MCF 10A (cell line): ENCODE data around the gene OR2F1. TPM values are rescaled to one million over a fixed set of nuclear protein-coding genes. Genes with fewer than 3 reads are reported as not detected.

Experiments used
- BruUV-seq: library from RNA; stranded (reverse); fragments of 400-500 nt; replicated peaks from 2 replicates; lab custom pipeline; 2021; lab: Mats Ljungman, UMichigan
- CTCF ChIA-PET: fragments of 300-600 bp; sonication (Branson Sonifier 250); formaldehyde crosslinking; extraction: SDS; loops from one replicate; lab custom pipeline; 2021; ENCODE audit warnings: antibody characterized with exemption, inconsistent platforms; lab: Yijun Ruan, JAX
- POLR2A ChIA-PET: fragments of 300-600, 350-650 bp; sonication (Branson Sonifier 250); formaldehyde crosslinking; extraction: SDS; loops from one replicate; lab custom pipeline; 2020; ENCODE audit warnings: antibody characterized with exemption, inconsistent platforms; lab: Yijun Ruan, JAX
- DNase-seq: peaks from one replicate; pipeline ENCODE4 v3.0.0-alpha.2; 2018; ENCODE audit not compliant: unreplicated experiment
- H3K27ac Mint-ChIP-seq: one replicate; pipeline ENCODE4 v1.8.0; 2022; ENCODE audit warnings: mild to moderate bottlenecking, low read depth, mixed read lengths; ENCODE audit not compliant: unreplicated experiment
- H3K27me3 Mint-ChIP-seq: one replicate; pipeline ENCODE4 v1.8.0; 2022; ENCODE audit warnings: mixed read lengths; ENCODE audit not compliant: insufficient read depth, unreplicated experiment
- H3K36me3 Mint-ChIP-seq: one replicate; pipeline ENCODE4 v1.8.0; 2022; ENCODE audit warnings: mild to moderate bottlenecking, moderate library complexity, mixed read lengths; ENCODE audit not compliant: insufficient read depth, unreplicated experiment
- H3K4me1 Mint-ChIP-seq: one replicate; pipeline ENCODE4 v1.8.0; 2022; ENCODE audit warnings: mixed read lengths; ENCODE audit not compliant: insufficient read depth, unreplicated experiment
- H3K4me3 Mint-ChIP-seq: one replicate; pipeline ENCODE4 v1.8.0; 2022; ENCODE audit warnings: mild to moderate bottlenecking, moderate library complexity, mixed read lengths; ENCODE audit not compliant: unreplicated experiment
- H3K9me3 Mint-ChIP-seq: one replicate; pipeline ENCODE4 v1.8.0; 2022; ENCODE audit warnings: mixed read lengths; ENCODE audit not compliant: unreplicated experiment
- CTCF ChIP-seq: fragments of 200-600 bp; IDR thresholded peaks from one replicate; pipeline ENCODE4 v1.8.0; 2022; ENCODE audit warnings: antibody characterized with exemption, mild to moderate bottlenecking; ENCODE audit not compliant: unreplicated experiment
- intact Hi-C: fragments of 100-400 bp; cut with micrococcal nuclease; formaldehyde crosslinking; loops from 2 replicates; pipeline ENCODE4 v1.14.1; 2022
- total RNA-seq: library from RNA; stranded (reverse); gene quantifications from 2 replicates; pipeline ENCODE4 v1.2.3, GENCODE V29; 2022

The OR2F1 gene
- total RNA-seq, 1 experiment from 2014 or later = not detected

- CTCF ChIA-PET = no interaction called here
These were observed 19.8 kb downstream of the OR2F1 start for GRCh38 chr7:143974459-143974858.

GRCh38 chr7:143975617-143976016 is 21.0 kb downstream of the OR2F1 start:
- H3K4me3 Mint-ChIP-seq = no peak overlapping the region
- H3K36me3 Mint-ChIP-seq = no peaks in the 10 kb centered on the region
- no peak for TF ChIP-seq CTCF
- H3K9me3 Mint-ChIP-seq = no peaks in the 10 kb centered on the region
- CTCF ChIA-PET = interaction anchor here (0.8 to 1.0 kb wide), 3 partner anchors 24 to 104 kb away, joined by 3 read pairs; no protein-coding TSS in a partner anchor
- no TSS peak for BruUV-seq
- H3K4me1 Mint-ChIP-seq = peaks cover 21% of the 10 kb centered on the region
- intact Hi-C loops = loop anchor here (5.0 to 10.0 kb wide), 2 partner anchors 49 to 73 kb away; partner anchors contain the start of gene TCAF1
- no peak overlapping the region for H3K27ac Mint-ChIP-seq
- no peaks in the 10 kb centered on the region for H3K27me3 Mint-ChIP-seq
- POLR2A ChIA-PET = no interaction called here
- DNase-seq = peak; percentile 32

More at GRCh38 chr7:143974459-143974858, 19.8 kb downstream of the OR2F1 start:
- Mint-ChIP-seq H3K4me1 (peaks cover 14% of the 10 kb centered on the region), H3K4me3 (no peak overlapping the region), H3K36me3 (no peaks in the 10 kb centered on the region), H3K27me3 (no peaks in the 10 kb centered on the region), H3K27ac (no peak overlapping the region), H3K9me3 (no peaks in the 10 kb centered on the region)
- no peak for TF ChIP-seq CTCF
- intact Hi-C loops = loop anchor here (10.0 kb wide), 1 partner anchor 50 kb away; no protein-coding TSS in a partner anchor
- BruUV-seq = no TSS peak
- no peak for DNase-seq
- POLR2A ChIA-PET = no interaction called here

GRCh38 chr7:143978585-143978984 is 23.9 kb downstream of the OR2F1 start:
- Mint-ChIP-seq H3K4me3 (no peak overlapping the region), H3K27me3 (no peaks in the 10 kb centered on the region), H3K9me3 (no peaks in the 10 kb centered on the region), H3K36me3 (no peaks in the 10 kb centered on the region), H3K27ac (no peak overlapping the region), H3K4me1 (peaks cover 21% of the 10 kb centered on the region)
- TF ChIP-seq CTCF = no peak
- CTCF ChIA-PET = no interaction called here
- intact Hi-C loops = loop anchor here (5.0 to 10.0 kb wide), 2 partner anchors 46 to 76 kb away; partner anchors contain the start of gene TCAF1
- POLR2A ChIA-PET = no interaction called here
- no TSS peak for BruUV-seq
- no peak for DNase-seq

GRCh38 chr7:143979359-143979758 is 24.7 kb downstream of the OR2F1 start:
- no peak for TF ChIP-seq CTCF

More at GRCh38 chr7:143979359-143979758, 24.7 kb downstream of the OR2F1 start:
- intact Hi-C loops = loop anchor here (5.0 to 10.0 kb wide), 2 partner anchors 45 to 77 kb away; partner anchors contain the start of gene TCAF1
- ChIA-PET CTCF (interaction anchor here (1.1 kb wide), 1 partner anchor 31 kb away, joined by 3 read pairs; no protein-coding TSS in a partner anchor), POLR2A (no interaction called here)
- Mint-ChIP-seq H3K36me3 (no peaks in the 10 kb centered on the region), H3K27me3 (no peaks in the 10 kb centered on the region), H3K4me3 (no peak overlapping the region), H3K4me1 (peaks cover 21% of the 10 kb centered on the region), H3K27ac (peak overlapping the region; percentile 33), H3K9me3 (no peaks in the 10 kb centered on the region)
- peak; percentile 51 for DNase-seq
- BruUV-seq = no TSS peak
